ENCODE data around the gene ANGPTL8. TPM values are rescaled to one million over a fixed set of nuclear protein-coding genes. Genes with fewer than 3 reads are reported as not detected.

ANGPTL8 gene
- total RNA-seq (2012; rRNA removed) (not detected in 2 replicates), polyA plus RNA-seq (2012; rRNA removed) (not detected in 2 replicates), Bru-seq, nascent RNA (not detected), BruChase-seq, experiment 1, labeled RNA remaining after a 6-hour chase (percentile 24 among the genes with signal in this experiment), BruChase-seq, experiment 2, labeled RNA remaining after a 2-hour chase (percentile 20 among the genes with signal in this experiment)
- polyA plus RNA-seq (2012; cell fraction: cytosol; rRNA removed), result 0.09 TPM in 1 of 2 replicates, not detected in the other
- 0.34 and 0.60 TPM in 2 replicates for polyA plus RNA-seq (2012; cell fraction: nucleus; rRNA removed; ENCODE audit: low replicate concordance)
- long read RNA-seq, result 0 reads

GRCh38 chr19:11239377-11240000 lies at the start of gene ANGPTL8:
Gene ANGPTL8, plus strand, starts transcription at chr19:11239619. Its CDS starts 19 bp downstream, at chr19:11239638.
- Histone ChIP-seq H4K8ac (ENCODE audit: low read depth in 2 of 2, low read length in 2 of 2) (no peak within 1 kb of the TSS), H2AK9ac (replicated peaks; ENCODE audit: low read depth, low read length, poor library complexity) (no peak within 1 kb of the TSS), H3K18ac (ENCODE audit: low read depth, low read length) (no peak within 1 kb of the TSS), H3K56ac (ENCODE audit: extremely low read depth, insufficient read depth, low read length) (no peak within 1 kb of the TSS), H3K9me1 (ENCODE audit: insufficient read depth, low read length) (peaks cover 4% of the 10 kb centered on the region; the same call in 1 of the 2 replicates), H3K79me1 (ENCODE audit: low read depth in 1 of 2, low read length in 2 of 2) (no peaks in the 10 kb centered on the region), H3K9ac (ENCODE audit: low read depth, low read length) (no peak within 1 kb of the TSS), H3K36me3 (ENCODE audit: control insufficient read depth, insufficient read depth, low read length) (peaks cover 28% of the 10 kb centered on the region; the same call in 1 of the 2 replicates), H2AFZ (replicated peaks; ENCODE audit: low read length, poor library complexity) (no peak within 1 kb of the TSS), H3K23ac (ENCODE audit: low read depth, low read length) (no peak within 1 kb of the TSS), H2BK15ac (ENCODE audit: low read depth, low read length) (no peak within 1 kb of the TSS), H4K5ac (ENCODE audit: low read depth, low read length) (no peak within 1 kb of the TSS), H3K4me3 (ENCODE audit: insufficient read depth, low read depth, low read length) (no peak within 1 kb of the TSS), H3K4me2 (ENCODE audit: low read depth, low read length) (no peak within 1 kb of the TSS), H4K20me1 (ENCODE audit: insufficient read depth, low read length) (no peaks in the 10 kb centered on the region), H3K4me1 (ENCODE audit: control insufficient read depth, insufficient read depth, low read length) (0 out of 2 replicates have a peak, but pooled peaks cover 1% of the 10 kb centered on the region), H2AK5ac (ENCODE audit: low read depth, low read length) (no peak within 1 kb of the TSS), H3K27ac (ENCODE audit: insufficient read depth, low read length) (no peak within 1 kb of the TSS), H4K91ac (ENCODE audit: insufficient read depth, low read depth, low read length) (no peak within 1 kb of the TSS), H2BK20ac (ENCODE audit: low read depth, low read length) (no peak within 1 kb of the TSS), H3K27me3 (ENCODE audit: control insufficient read depth, insufficient read depth, low read length) (no peaks in the 10 kb centered on the region), H3K14ac (replicated peaks; ENCODE audit: low read depth, low read length) (no peak within 1 kb of the TSS), H2BK5ac (ENCODE audit: low read depth, low read length, poor library complexity, severe bottlenecking) (no peak within 1 kb of the TSS), H2BK120ac (ENCODE audit: low read depth, low read length) (no peak within 1 kb of the TSS), H3K9me3 (ENCODE audit: control insufficient read depth, insufficient read depth, low read length) (no peaks in the 10 kb centered on the region), H3K4ac (ENCODE audit: low read depth, low read length) (no peak within 1 kb of the TSS)
- in situ Hi-C loops (cut with MboI; ENCODE audit: low sequenced_read_pairs), result no loop called here
- 92% methylated on average over 13 of the region's 23 CpGs; no CpG with 5 or more reads in 1 of the 2 experiments for WGBS, 2 experiments (ENCODE audit: extremely low coverage in 2 of 2, insufficient read length in 1 of 2)
- ChIA-PET CTCF (no interaction called here), POLR2A (ENCODE audit: unreplicated experiment) (no interaction called here)
- dilution Hi-C loops (cut with HindIII; ENCODE audit: low sequenced_read_pairs, unreplicated experiment), result no loop called here
- intact Hi-C loops (cut with micrococcal nuclease), result no loop called here
- no TSS peak for BruUV-seq (replicated peaks)
- DNase-seq, result no peak
- no peak for ATAC-seq (ENCODE audit: low read depth)
- TF ChIP-seq MAZ (IDR thresholded peaks at IDR 0.05; ENCODE audit: borderline replicate concordance, low read depth, low read length) (no peak), FOS (IDR thresholded peaks at IDR 0.05; ENCODE audit: low read depth, low read length) (no peak), MXI1 (IDR thresholded peaks at IDR 0.05; ENCODE audit: borderline replicate concordance, low read depth, low read length) (no peak), RFX5 (IDR thresholded peaks at IDR 0.05; ENCODE audit: low read depth, low read length) (no peak), CHD1 (IDR thresholded peaks at IDR 0.05; ENCODE audit: low read depth, low read length) (no peak), SMC3 (IDR thresholded peaks at IDR 0.05; ENCODE audit: low read depth, low read length) (no peak), MAFK (IDR thresholded peaks at IDR 0.05; ENCODE audit: low read depth, low read length) (no peak), NFE2L2 (IDR thresholded peaks at IDR 0.05; ENCODE audit: low read depth, low read length) (no peak), BHLHE40 (IDR thresholded peaks at IDR 0.05; ENCODE audit: low read depth, low read length) (no peak), RCOR1 (IDR thresholded peaks at IDR 0.05; ENCODE audit: insufficient replicate concordance, low read length) (no peak), CTCF (conservative IDR thresholded peaks at IDR 0.05; ENCODE audit: low read depth, low read length) (no peak), USF2 (IDR thresholded peaks at IDR 0.05; ENCODE audit: low read depth, low read length) (no peak), RAD21 (IDR thresholded peaks at IDR 0.05; ENCODE audit: low read length) (no peak), ELK1 (IDR thresholded peaks at IDR 0.05; ENCODE audit: borderline replicate concordance, low read depth, low read length) (no peak), POLR2A (IDR thresholded peaks at IDR 0.05; ENCODE audit: low read depth, low read length) (no peak)

All from IMR-90 (cell line).